Ishikawa (cell line): ENCODE results near the gene F2R.
A peak's percentile ranks its signal among the peaks of the same experiment; 100 is the strongest.

Experiments used
- CEBPB ChIP-seq: IDR thresholded peaks from 2 replicates; pipeline ENCODE4 v1.6.1; 2012
- CREB1 ChIP-seq: IDR thresholded peaks from 2 replicates; pipeline ENCODE4 v1.6.1; 2012; ENCODE audit warnings: low read depth
- EGR1 ChIP-seq: IDR thresholded peaks from 2 replicates; pipeline ENCODE4 v1.6.1; 2012
- EP300 ChIP-seq: IDR thresholded peaks from 2 replicates; pipeline ENCODE4 v1.6.1; 2012; ENCODE audit warnings: borderline replicate concordance
- FOXM1 ChIP-seq: IDR thresholded peaks from 2 replicates; pipeline ENCODE4 v1.6.1; 2012; ENCODE audit warnings: low read depth, borderline replicate concordance
- NFIC ChIP-seq: IDR thresholded peaks from 2 replicates; pipeline ENCODE4 v1.6.1; 2012
- RAD21 ChIP-seq: IDR thresholded peaks from 2 replicates; pipeline ENCODE4 v1.6.1; 2012; ENCODE audit warnings: low read depth
- TAF1 ChIP-seq: IDR thresholded peaks from 2 replicates; pipeline ENCODE4 v1.6.1; 2012; ENCODE audit warnings: low read depth, mild to moderate bottlenecking
- TCF12 ChIP-seq: IDR thresholded peaks from 2 replicates; pipeline ENCODE4 v1.6.1; 2012; ENCODE audit warnings: low read depth
- TEAD4 ChIP-seq: IDR thresholded peaks from 2 replicates; pipeline ENCODE4 v1.6.1; 2012
- YY1 ChIP-seq: IDR thresholded peaks from 2 replicates; pipeline ENCODE4 v1.6.1; 2012; ENCODE audit warnings: low read depth
- ZBTB7A ChIP-seq: IDR thresholded peaks from 2 replicates; pipeline ENCODE4 v1.6.1; 2012; ENCODE audit warnings: low read depth
- TF ChIP-seq, protein P1 (sequence below): IDR thresholded peaks from 2 replicates; pipeline ENCODE4 v1.6.1; 2012
- TF ChIP-seq, protein P2 (sequence below): IDR thresholded peaks from 2 replicates; pipeline ENCODE4 v1.6.1; 2012; ENCODE audit warnings: low read depth, mild to moderate bottlenecking
- TF ChIP-seq, protein P3 (sequence below): IDR thresholded peaks from 2 replicates; pipeline ENCODE4 v1.6.1; 2012

F2R gene

DNA sequence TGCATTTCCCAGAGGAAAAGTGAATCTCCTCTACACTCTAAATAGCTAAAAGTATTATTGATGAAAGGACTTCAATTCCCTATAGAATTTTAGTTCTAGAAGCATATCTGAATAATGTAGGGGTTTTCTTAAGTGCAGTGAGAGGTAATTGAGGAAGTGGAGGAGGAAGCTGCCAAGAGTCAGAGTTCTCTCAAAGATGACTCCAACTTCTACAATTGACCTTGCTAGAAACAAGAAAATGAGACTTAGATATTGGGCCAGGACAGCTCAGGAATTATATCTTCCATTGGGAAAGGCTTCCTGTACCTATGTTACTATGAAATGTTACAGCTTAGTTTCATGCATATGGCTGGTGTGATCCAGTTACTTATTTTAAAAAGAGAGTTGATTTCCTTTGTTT lies 10.4 kb upstream of the F2R start:
- TF ChIP-seq TEAD4 (no peak), EP300 (no peak)
- TF ChIP-seq, protein P1, sequence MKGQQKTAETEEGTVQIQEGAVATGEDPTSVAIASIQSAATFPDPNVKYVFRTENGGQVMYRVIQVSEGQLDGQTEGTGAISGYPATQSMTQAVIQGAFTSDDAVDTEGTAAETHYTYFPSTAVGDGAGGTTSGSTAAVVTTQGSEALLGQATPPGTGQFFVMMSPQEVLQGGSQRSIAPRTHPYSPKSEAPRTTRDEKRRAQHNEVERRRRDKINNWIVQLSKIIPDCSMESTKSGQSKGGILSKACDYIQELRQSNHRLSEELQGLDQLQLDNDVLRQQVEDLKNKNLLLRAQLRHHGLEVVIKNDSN, result no peak

DNA sequence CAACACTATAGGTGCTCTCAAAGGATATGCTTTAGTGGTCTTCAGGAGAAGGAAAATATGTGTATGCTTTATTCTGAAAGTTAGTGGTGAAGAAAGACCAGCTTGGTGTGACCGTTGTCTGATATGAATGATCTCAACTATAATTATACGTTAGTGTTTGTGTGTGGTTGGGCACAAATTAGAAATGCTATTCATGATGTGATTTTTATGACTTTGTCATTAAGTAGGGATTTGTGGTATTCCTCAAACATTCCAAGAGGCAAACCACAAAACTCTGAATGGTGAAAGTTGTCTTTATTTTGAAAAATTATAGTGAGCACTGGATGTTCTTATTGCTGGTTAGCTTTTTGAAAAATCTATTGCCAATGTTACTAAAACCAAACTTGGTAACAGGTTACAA lies 6.2 kb upstream of the F2R start:
- TF ChIP-seq EGR1 (no peak), CEBPB (no peak), TEAD4 (peak; percentile 63)
- TF ChIP-seq, protein P2, sequence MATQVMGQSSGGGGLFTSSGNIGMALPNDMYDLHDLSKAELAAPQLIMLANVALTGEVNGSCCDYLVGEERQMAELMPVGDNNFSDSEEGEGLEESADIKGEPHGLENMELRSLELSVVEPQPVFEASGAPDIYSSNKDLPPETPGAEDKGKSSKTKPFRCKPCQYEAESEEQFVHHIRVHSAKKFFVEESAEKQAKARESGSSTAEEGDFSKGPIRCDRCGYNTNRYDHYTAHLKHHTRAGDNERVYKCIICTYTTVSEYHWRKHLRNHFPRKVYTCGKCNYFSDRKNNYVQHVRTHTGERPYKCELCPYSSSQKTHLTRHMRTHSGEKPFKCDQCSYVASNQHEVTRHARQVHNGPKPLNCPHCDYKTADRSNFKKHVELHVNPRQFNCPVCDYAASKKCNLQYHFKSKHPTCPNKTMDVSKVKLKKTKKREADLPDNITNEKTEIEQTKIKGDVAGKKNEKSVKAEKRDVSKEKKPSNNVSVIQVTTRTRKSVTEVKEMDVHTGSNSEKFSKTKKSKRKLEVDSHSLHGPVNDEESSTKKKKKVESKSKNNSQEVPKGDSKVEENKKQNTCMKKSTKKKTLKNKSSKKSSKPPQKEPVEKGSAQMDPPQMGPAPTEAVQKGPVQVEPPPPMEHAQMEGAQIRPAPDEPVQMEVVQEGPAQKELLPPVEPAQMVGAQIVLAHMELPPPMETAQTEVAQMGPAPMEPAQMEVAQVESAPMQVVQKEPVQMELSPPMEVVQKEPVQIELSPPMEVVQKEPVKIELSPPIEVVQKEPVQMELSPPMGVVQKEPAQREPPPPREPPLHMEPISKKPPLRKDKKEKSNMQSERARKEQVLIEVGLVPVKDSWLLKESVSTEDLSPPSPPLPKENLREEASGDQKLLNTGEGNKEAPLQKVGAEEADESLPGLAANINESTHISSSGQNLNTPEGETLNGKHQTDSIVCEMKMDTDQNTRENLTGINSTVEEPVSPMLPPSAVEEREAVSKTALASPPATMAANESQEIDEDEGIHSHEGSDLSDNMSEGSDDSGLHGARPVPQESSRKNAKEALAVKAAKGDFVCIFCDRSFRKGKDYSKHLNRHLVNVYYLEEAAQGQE, result no peak

DNA sequence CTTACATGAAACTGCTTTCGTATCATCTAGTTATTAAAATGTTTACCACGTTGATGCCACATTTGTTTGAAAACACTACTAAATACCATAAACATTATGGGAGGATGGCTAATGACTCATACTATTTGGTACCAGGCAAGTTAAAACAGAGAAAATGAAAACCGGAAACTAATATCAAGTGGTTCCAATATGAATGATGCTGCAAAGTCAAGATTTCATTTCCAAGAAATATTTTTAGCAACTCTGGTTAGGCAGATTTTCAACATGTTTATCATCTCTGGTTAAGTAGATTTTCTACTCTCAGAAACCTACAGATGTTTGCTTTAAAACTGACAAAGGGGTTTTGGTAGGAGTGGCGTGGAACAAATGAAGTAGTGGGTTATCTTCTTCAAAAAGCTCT lies 4.9 kb upstream of the F2R start:
- TF ChIP-seq CEBPB, result no peak
- no peak for TF ChIP-seq TEAD4
- no peak for TF ChIP-seq RAD21
- TF ChIP-seq, protein P2, result no peak
- no peak for TF ChIP-seq EGR1
- TF ChIP-seq FOXM1, result no peak
- TF ChIP-seq NFIC, result no peak
- no peak for TF ChIP-seq TCF12
- TF ChIP-seq EP300, result no peak
- TF ChIP-seq ZBTB7A, result no peak

DNA sequence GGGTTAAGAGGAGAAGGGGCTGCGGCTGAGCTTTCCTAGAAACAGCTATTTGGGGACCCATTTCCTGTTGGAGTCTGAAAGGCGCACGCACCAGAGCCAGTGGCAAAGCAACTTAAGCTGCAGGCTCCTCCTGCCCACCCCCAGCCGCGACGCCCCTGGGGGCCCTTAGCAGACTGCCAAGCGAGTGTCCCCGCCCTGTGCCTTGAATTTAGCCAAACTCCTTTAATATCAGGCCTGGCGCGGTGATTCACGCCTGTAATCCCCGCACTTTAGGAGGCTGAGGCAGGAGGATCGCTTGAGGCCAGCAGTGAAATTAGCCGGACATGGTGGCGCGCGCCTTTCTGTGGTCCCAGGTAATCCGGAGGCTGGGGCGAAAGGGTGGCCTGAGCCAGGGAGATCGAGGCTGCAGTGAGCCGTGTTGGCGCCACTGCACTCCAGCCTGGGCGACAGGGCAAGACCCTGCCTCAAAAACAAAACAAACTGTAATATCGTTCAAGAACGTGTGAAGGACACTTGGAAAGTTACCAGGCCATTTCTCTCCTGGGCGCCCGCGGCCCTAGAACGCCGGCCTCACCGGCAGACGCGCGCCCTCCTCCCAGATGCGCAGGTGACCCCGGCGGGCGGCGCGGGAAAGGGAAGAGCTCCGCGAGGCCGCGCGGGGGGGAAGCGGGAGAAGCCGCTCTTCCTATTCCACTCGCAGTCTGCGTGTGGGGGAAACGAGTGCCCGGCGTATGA lies 1.0 kb upstream of the F2R start:
- TF ChIP-seq, protein P3, sequence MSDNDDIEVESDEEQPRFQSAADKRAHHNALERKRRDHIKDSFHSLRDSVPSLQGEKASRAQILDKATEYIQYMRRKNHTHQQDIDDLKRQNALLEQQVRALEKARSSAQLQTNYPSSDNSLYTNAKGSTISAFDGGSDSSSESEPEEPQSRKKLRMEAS, result no peak
- TF ChIP-seq YY1 (no peak), TCF12 (no peak), FOXM1 (no peak), TEAD4 (no peak), EP300 (no peak)
- TF ChIP-seq, protein P2, result no peak
- TF ChIP-seq, protein P1, result no peak

DNA sequence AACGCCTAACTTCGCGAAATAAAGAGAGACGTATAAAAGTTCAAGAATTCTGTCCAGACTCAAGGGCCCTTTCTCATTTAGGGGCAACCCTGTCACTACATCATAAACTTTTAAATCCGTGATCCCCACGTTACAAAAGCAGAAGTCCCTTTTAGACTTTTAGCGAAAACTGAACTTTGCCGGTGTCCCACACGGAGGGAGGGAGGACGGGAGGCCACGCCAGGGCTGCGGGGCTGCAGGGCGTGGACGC lies 515 bp upstream of the F2R start:
- TF ChIP-seq CREB1 (no peak), TAF1 (no peak), TCF12 (no peak), FOXM1 (no peak), NFIC (no peak), ZBTB7A (no peak), RAD21 (no peak), YY1 (no peak), EGR1 (no peak)
- TF ChIP-seq, protein P2, result no peak
- TF ChIP-seq, protein P3, result no peak
